Small intestine (tissue), 7 donors: ENCODE data around the gene MAN1B1. TPM values are rescaled to one million over a fixed set of nuclear protein-coding genes. Genes with fewer than 3 reads are reported as not detected.

Experiments
- DNase-seq, 2 donors: peaks; one replicate each; pipeline versions ENCODE4 v3.0.0 to v3.0.0-alpha.2; 2013
- FAIRE-seq: peaks from 2 replicates; lab custom pipeline; 2012; peaks lifted over from hg19 to GRCh38; lab: Jason Lieb, UNC
- H3K27ac ChIP-seq, 3 donors: one replicate each; pipeline ENCODE4 v1.5.1; 2013; ENCODE audit warnings: low read length in 2 of 3, mild to moderate bottlenecking in 2 of 3, control low read depth in 1 of 3, inconsistent platforms in 1 of 3, low read depth in 1 of 3, moderate library complexity in 1 of 3
- H3K27me3 ChIP-seq, 3 donors: one replicate each; pipeline ENCODE4 v1.6.1; 2013; ENCODE audit warnings: low read length in 3 of 3, inconsistent platforms in 1 of 3; ENCODE audit not compliant: control insufficient read depth in 3 of 3, insufficient read depth in 3 of 3
- H3K36me3 ChIP-seq, 3 donors: one replicate each; pipeline ENCODE4 v1.6.1; 2013; ENCODE audit warnings: low read length in 3 of 3, inconsistent platforms in 1 of 3, low read depth in 1 of 3, mild to moderate bottlenecking in 1 of 3, moderate library complexity in 1 of 3; ENCODE audit not compliant: control insufficient read depth in 3 of 3, insufficient read depth in 2 of 3
- H3K4me1 ChIP-seq, 3 donors: one replicate each; pipeline ENCODE4 v1.6.1; 2013; ENCODE audit warnings: low read length in 2 of 3, inconsistent platforms in 1 of 3, low read depth in 1 of 3, mild to moderate bottlenecking in 1 of 3, moderate library complexity in 1 of 3; ENCODE audit not compliant: control insufficient read depth in 3 of 3, insufficient read depth in 2 of 3
- H3K4me3 ChIP-seq, 3 donors: one replicate each; pipeline ENCODE4 v1.5.1; 2013; ENCODE audit warnings: low read length in 3 of 3, control low read depth in 1 of 3, inconsistent platforms in 1 of 3, low read depth in 1 of 3, mild to moderate bottlenecking in 1 of 3, moderate library complexity in 1 of 3
- H3K9me3 ChIP-seq, 2 donors: one replicate each; pipeline ENCODE4 v1.6.1; 2013; ENCODE audit warnings: low read depth in 1 of 2, low read length in 1 of 2; ENCODE audit not compliant: control insufficient read depth in 2 of 2, insufficient read depth in 1 of 2
- whole genome bisulfite sequencing, 3 donors: extraction: QIAGEN DNeasy Blood & Tissue Kit; methylation state at CpG; one replicate each; pipeline ENCODE4 v1.1.7; 2013; 5-methylcytosine and 5-hydroxymethylcytosine counted together
- polyA plus RNA-seq, 4 donors: library from polyadenylated mRNA; stranded (reverse) in 3 of 4; unstranded in 1 of 4; fragments of 200-250 nt in 3 of 4; fragments of 120-200 nt in 1 of 4; gene quantifications; one replicate each; pipeline versions ENCODE4 v1.2.1 to v1.2.3, GENCODE V29; 2013
- donor health status: healthy with polysubstance abuse.
- donor health status: control.
- donor health status: control.
- donor health status: Bipolar disorder and iron deficiency.
- donor health status: healthy.

MAN1B1 gene
- polyA plus RNA-seq, 4 donors = 40.3 to 69.4 (median 42.5) TPM

DNA sequence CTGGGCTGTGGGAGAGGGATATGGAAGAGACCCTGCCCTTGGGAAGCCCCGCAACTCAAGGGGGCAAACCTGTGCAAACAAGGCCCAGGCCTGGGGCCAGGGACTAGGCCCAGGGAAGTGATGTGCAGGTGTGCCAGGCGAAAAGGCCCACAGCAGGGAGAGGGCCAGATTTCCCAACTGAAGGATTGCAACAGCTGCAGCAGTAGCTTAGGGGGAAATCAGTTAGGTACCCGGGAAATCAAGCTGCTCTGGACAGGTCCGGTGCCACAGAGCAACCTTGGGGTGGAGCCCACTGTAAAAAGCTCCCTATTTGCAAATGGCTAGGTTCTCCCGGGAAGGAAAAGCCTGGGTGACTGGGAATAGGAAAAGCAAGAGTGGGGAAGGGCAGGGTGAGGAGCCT is 62.6 kb downstream of the MAN1B1 start:
- Histone ChIP-seq H3K27me3 (peaks cover 0 to 38% (median 8%) of the 10 kb centered on the region in 3 donors), H3K4me1 (no peaks in the 10 kb centered on the region), H3K36me3 (no peaks in the 10 kb centered on the region), H3K9me3 (peaks cover 0 to 2% of the 10 kb centered on the region in 2 donors), H3K4me3 (no peak overlapping the region), H3K27ac (no peak overlapping the region)
- FAIRE-seq = no peak
- 68 to 81% (median 70%) methylated on average over 5 of the region's 5 CpGs for WGBS, 3 donors
- no peak for DNase-seq

DNA sequence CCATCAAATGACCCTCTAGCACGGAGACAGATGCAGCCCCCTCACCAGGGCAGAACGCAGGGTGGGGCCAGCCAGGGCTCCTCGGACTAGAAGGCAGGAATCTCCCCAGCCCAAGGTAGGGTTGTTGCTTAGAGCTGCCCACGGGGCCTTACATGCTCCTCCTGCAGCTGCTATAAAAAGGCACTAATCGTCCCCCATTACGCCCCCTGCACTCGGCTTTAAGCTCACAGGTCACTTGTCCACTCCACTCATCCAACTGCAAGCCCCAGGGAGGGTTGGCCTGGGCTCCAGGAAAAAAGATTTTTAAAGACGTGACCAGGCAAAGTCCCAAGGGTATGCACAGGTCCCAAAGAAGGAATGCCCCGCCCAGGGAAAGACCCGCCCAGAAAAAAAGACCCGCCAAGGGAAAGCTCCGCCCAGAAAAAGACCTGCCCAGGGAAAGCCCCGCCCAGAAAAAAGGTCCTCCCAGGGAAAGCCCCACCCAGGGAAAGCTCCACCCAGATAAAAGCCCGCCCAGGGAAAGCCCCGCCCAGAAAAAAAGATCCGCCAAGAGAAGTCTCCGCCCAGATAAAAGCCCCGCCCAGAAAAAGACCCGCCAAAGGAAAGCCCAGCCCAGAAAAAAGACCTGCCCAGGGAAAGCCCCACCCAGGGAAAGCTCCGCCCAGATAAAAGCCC is 63.3 kb downstream of the MAN1B1 start:
- H3K4me3 ChIP-seq = no peak overlapping the region
- peaks cover 0 to 44% (median 11%) of the 10 kb centered on the region in 3 donors for H3K27me3 ChIP-seq
- no peak overlapping the region for H3K27ac ChIP-seq
- DNase-seq (no peak), FAIRE-seq (no peak)
- H3K9me3 ChIP-seq = peaks cover 0 to 2% of the 10 kb centered on the region in 2 donors
- no peaks in the 10 kb centered on the region for H3K4me1 ChIP-seq
- no peaks in the 10 kb centered on the region for H3K36me3 ChIP-seq
- 41 to 58% (median 42%) methylated on average over 20 of the region's 20 CpGs for WGBS, 3 donors

DNA sequence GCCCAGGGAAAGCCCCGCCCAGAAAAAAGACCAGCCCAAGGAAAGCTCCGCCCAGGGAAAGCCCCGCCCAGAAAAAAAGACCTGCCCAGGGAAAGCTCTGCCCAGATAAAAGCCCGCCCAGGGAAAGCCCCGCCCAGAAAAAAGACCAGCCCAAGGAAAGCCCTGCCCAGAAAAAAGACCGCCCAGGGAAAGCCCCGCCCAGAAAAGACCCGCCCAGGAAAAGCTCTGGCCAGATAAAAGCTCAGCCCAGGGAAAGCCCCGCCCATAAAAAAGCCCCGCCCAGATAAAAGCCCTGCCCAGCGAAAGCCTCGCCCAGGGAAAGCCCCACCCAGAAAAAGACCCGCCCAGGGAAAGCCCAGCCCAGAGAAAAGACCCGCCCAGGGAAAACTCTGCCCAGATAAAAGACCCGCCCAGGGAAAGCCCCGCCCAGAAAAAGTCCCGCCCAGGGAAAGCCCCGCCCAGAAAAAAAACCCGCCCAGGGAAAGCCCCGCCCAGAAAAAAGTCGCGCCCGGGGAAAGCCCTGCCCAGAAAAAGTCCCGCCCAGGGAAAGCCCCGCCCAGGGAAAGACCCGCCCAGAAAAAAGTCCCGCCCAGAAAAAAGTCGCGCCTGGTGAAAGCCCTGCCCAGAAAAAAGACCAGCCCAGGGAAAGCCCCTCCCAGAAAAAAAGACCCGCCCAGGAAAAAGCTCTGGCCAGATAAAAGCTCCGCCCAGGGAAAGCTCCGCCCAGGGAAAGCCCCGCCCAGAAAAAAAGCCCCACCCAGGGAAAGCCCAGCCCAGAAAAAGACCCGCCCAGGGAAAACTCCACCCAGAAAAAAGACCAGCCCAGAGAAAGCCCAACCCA is 64.1 kb downstream of the MAN1B1 start:
- peak; percentile 37 to 78 for DNase-seq
- no peak overlapping the region for H3K4me3 ChIP-seq
- H3K9me3 ChIP-seq = peaks cover 0 to 2% of the 10 kb centered on the region in 2 donors
- H3K36me3 ChIP-seq = no peaks in the 10 kb centered on the region
- no peak overlapping the region for H3K27ac ChIP-seq
- H3K27me3 ChIP-seq = peaks cover 0 to 48% (median 11%) of the 10 kb centered on the region in 3 donors
- no peaks in the 10 kb centered on the region for H3K4me1 ChIP-seq
- 16 to 34% (median 26%) methylated on average over 34 of the region's 34 CpGs for WGBS, 3 donors
- no peak for FAIRE-seq

DNA sequence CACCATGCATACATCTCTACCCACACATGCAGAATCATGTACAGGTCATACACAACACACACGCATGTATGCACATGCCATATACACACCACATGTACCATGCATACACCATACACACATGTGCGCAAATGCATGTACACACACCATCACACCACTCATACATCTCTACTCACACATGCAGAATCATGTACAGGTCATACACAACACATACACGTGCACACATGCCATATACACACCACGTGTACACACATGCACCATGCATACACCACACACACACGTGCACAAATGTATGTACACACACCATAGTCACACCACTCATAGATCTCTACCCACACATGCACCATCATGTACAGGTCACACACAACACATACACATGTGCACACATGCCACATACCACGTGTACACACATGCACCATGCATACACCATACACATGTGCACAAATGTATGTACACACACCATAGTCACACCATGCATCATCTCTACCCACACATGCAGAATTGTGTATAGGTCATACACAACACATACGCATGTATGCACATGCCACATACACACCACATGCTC is 66.1 kb downstream of the MAN1B1 start:
- no peak for DNase-seq
- Histone ChIP-seq H3K36me3 (no peaks in the 10 kb centered on the region), H3K27ac (no peak overlapping the region), H3K9me3 (peaks cover 0 to 2% of the 10 kb centered on the region in 2 donors), H3K4me3 (no peak overlapping the region), H3K27me3 (peaks cover 0 to 53% (median 7%) of the 10 kb centered on the region in 3 donors), H3K4me1 (no peaks in the 10 kb centered on the region)
- 91% methylated on average over 7 of the region's 7 CpGs for WGBS, 3 donors
- no peak for FAIRE-seq

DNA sequence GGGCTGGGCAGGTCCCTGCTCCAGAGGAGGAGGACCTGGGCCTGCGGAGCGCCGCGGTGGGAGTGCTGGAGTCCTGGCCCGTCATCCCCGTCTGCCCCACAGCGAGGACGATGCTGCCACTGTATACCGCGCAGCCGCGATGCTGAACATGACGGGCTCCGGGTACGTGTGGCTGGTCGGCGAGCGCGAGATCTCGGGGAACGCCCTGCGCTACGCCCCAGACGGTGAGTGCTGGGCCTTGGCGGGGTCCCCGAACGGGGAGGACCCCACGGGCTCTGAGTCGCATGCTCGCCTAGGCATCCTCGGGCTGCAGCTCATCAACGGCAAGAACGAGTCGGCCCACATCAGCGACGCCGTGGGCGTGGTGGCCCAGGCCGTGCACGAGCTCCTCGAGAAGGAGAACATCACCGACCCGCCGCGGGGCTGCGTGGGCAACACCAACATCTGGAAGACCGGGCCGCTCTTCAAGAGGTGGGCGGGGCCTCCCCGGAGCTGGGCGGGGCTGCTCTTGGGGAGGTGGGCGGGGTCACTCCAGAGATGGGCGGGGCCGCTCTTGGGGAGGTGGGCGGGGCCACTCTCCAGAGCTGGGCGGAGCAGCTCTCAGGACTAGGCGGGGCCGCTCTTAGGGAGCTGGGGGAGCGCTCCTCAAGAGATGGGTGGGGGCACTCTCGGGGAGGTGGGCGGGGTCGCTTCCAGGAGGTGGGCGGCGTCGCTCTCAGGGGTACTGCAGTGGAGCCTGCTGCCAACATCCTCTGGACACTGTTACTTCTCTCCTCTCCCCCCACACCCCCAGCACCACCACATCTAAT is 70.0 kb downstream of the MAN1B1 start:
- H3K36me3 ChIP-seq = no peaks in the 10 kb centered on the region
- FAIRE-seq (no peak), DNase-seq (peak; percentile 35 to 41)
- no peaks in the 10 kb centered on the region for H3K9me3 ChIP-seq
- no peak overlapping the region for H3K27ac ChIP-seq
- no peaks in the 10 kb centered on the region for H3K4me1 ChIP-seq
- WGBS, 3 donors = 4 to 5% (median 5%) methylated on average over 61 to 65 of the region's 65 CpGs
- peak overlapping the region in 1 of 3 donors; percentile 2 for H3K4me3 ChIP-seq
- peaks cover 0 to 71% (median 13%) of the 10 kb centered on the region in 3 donors for H3K27me3 ChIP-seq

DNA sequence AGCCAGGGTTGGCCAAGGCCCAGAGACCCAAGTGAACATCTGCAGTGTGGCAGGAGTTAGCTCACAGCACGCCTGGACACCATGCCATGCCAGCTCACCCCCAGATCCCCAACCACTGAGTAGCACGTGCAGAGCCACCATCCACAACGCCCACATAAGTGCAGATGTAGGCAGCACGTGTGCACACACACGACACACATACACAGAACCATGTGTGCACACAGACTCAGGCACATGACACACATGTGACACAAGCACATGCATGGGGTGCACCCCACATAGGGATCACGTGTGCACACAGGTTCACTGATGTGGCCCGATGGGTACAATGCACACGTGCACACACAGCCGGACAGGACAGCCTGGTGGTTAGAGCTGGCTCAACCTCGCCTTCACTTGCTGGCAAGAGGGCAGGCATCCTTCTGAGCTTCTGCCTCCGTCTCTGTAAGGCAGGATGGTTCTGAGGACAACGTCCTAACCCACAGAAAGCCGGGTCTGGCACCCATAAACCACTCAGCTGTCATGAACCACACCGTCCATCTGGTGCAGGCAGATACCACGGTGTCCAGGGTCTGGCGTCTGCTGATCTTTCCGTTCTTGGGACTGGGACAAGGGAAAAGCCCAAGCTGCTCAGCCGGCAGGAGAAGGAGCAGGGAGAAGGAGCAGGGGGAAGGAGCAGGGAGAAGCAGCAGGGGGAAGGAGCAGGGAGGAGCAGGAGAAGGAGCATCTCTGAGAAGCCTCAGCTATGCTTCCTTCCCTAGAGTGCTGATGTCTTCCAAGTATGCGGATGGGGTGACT is 71.0 kb downstream of the MAN1B1 start:
- H3K4me1 ChIP-seq = no peaks in the 10 kb centered on the region
- FAIRE-seq (no peak), DNase-seq (no peak)
- H3K27me3 ChIP-seq = peaks cover 0 to 81% (median 18%) of the 10 kb centered on the region in 3 donors
- no peaks in the 10 kb centered on the region for H3K9me3 ChIP-seq
- 43 to 61% (median 54%) methylated on average over 19 of the region's 19 CpGs for WGBS, 3 donors
- no peak overlapping the region for H3K4me3 ChIP-seq
- no peak overlapping the region for H3K27ac ChIP-seq
- no peaks in the 10 kb centered on the region for H3K36me3 ChIP-seq

DNA sequence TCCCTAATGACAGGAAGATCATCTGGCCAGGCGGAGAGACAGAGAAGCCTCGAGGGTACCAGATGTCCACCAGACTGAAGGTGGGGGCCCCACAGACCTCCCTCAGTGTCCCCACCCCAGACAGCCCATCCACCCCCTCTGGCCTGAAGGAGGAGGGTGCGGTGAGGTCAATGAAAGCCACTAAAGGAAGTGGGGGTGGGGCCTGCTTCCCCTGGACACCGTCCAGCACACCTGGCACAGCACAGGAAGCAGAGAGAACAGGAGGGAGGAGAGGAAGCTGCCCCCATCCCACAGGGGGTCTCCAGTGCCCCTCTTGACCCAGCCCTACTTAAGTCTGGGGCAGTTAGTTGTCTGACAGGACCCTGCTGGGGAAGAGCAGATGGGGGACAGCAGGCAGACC is 71.8 kb downstream of the MAN1B1 start:
- FAIRE-seq (no peak), DNase-seq (no peak)
- 17 to 31% (median 20%) methylated on average over 4 of the region's 4 CpGs for WGBS, 3 donors
- H3K9me3 ChIP-seq = no peaks in the 10 kb centered on the region
- no peak overlapping the region for H3K4me3 ChIP-seq
- H3K27me3 ChIP-seq = peaks cover 0 to 87% (median 18%) of the 10 kb centered on the region in 3 donors
- no peak overlapping the region for H3K27ac ChIP-seq
- no peaks in the 10 kb centered on the region for H3K36me3 ChIP-seq
- peaks cover 0 to 6% (median 0%) of the 10 kb centered on the region in 3 donors for H3K4me1 ChIP-seq
